Left colon (tissue), 2 donors: Measurements from ENCODE around the gene REPS1. TPM values are rescaled to one million over a fixed set of nuclear protein-coding genes. Genes with fewer than 3 reads are reported as not detected.

ENCODE experiments used
- ATAC-seq: fragments of 200-7000 bp; cut with Tn5 transposase; one replicate; pipeline ENCODE4 v1.9.1; 2020; ENCODE audit warnings: mild to moderate bottlenecking, moderate library complexity
- DNase-seq, 2 donors: peaks; one replicate each; pipeline ENCODE4 v3.0.0-alpha.2; 2020
- intact Hi-C, 2 donors: fragments of 100-400 bp; cut with DNase I in 1 of 2; cut with micrococcal nuclease in 1 of 2; formaldehyde crosslinking; loops; one replicate each; pipeline versions ENCODE4 v1.11.2 to v1.14.0; 2022; cut with DNase I, micrococcal nuclease
- total RNA-seq, 2 donors: library from RNA; stranded (reverse); fragmentation: NEBNext Ultra II Directional; extraction: Animal tissue kit (Norgen Biotek cat#: 25700); gene quantifications; one replicate each; pipeline ENCODE4 v1.2.1, GENCODE V29; 2021
- donor health status: DM: no; HTN: no; CAD: no.
- donor health status: DM: yes; HTN: yes; CAD: no.

REPS1 gene
- total RNA-seq, 2 donors from 2014 or later: 30.2 to 33.2 TPM

GRCh38 chr6:138978229-138978628 is 9.8 kb downstream of the REPS1 start:
- DNase-seq: no peak
- no peak for ATAC-seq
- intact Hi-C loops: no loop called here

DNA sequence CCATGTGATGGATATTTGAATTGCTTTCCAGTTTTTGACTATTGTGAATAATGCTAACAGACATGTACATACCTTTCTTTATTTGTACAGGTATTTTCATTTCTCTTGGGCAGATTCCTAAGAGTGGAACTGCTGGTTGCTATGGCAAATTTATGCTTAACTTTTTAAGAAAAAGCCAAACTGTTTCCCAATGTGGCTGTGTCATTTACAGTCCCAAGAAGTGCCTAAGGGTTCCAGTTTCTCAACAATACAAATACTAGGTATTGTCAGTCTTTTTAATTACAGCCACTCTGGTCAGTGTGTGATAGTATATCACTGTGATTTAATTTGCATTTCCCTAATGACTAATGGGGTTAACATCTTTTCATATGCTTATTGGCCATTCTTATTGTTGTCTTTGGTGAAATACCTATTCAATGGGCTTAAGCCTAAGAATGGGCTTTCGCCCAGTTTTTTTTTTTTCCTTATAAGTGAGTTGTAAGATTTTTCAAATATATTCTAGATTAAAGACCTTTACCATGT is 10.3 kb downstream of the REPS1 start:
- intact Hi-C loops: no loop called here
- no peak for ATAC-seq
- no peak for DNase-seq

DNA sequence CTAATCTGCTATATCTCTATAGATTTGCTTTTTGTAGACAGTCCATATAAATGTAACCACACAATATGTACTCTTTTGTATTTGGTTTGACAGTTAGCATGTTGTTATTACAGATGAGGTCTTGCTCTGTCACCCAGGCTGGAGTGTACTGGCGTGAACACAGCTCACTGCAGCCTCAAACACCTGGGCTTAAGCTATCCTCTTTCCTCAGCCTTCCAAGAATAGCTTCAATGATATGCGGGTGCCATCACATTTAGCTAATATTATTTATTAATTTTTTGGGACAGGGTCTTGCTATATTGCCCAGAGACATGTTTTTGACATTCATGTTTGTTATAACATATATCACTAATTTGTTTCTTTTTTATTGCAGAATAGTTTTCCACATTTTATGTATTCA is 10.8 kb downstream of the REPS1 start:
- ATAC-seq: no peak
- intact Hi-C loops: no loop called here
- no peak for DNase-seq

GRCh38 chr6:138975815-138976214 is 12.2 kb downstream of the REPS1 start:
- DNase-seq (no peak), ATAC-seq (no peak)
- intact Hi-C loops: no loop called here

DNA sequence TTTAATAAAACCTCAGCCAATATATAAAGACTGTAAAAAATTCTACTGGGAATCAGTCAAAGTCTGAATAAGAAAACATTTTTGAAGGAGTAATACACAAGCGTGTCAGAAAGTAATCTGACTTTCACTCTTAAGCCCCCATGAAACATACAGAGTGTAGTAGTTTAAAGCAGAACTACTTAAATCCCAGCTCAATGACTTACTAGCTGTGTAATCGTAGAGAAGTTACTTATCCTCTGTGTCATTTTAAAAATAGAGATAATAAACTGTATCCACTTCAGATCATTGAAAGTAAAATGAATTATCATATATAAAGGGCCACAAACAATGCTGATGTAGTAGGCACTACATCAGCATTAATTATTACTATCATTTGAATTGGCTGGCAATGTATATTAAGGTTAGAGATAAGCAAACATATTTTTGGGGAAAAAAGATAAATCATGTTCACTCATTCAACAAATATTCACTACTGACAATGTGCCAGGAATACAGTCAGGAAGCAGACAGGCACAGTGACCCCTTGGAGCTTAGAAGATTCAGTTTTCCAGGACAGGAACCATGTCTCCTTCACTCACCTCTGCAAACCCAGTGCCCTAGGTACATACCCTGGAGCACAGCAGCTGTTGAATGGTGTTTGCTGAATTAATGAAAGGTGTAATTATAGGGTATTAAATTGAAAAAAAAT is 14.4 kb downstream of the REPS1 start:
- intact Hi-C loops: no loop called here
- no peak for DNase-seq
- ATAC-seq: no peak

DNA sequence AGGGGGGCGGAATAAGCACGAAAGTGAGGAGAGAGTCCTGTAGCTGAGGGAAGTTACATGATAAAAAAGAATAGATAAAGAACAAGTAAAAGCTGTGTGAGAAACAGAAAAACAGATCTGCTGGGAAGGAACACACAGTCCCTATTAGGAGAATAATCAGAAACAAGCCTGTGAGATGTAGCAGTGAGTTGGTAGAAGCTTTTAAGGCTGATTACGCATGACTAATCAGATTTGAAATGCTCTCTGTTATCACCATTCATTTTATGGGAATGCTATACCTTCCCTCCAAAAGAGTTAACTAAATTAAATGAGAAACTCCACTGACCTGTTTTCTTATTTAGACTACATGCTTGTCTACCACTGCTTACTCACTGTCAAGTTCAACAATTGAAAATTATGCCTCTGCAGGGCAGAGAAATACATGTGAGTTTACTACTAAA is 15.8 kb downstream of the REPS1 start:
- intact Hi-C loops: no loop called here
- ATAC-seq (no peak), DNase-seq (no peak)

- DNase-seq: no peak
Observed at GRCh38 chr6:138971601-138972000, 16.5 kb downstream of the REPS1 start.

GRCh38 chr6:138970856-138971425 is 17.1 kb downstream of the REPS1 start:
- no peak for DNase-seq
- intact Hi-C loops: no loop called here
- ATAC-seq: peak; percentile 29

More at GRCh38 chr6:138971601-138972000, 16.5 kb downstream of the REPS1 start:
- no peak for ATAC-seq
- intact Hi-C loops: no loop called here

DNA sequence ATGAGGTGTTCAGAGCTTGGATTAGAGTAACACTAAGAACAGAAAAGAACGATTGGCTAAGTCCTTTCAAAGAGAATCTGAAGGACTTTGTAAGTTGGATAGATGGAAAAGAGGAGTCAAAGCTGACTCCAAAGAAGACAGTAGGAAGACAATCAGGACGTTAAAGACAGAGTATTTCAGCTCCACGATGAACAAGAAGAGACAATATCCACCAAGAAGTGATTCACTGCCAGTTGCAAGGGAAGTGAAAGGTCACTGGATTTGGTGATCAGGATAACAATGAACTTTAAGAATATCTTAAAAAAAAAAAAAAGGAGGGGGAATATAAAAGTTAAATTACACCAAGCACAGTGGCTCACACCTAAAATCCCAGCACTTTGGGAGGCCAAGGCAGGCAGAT is 17.9 kb downstream of the REPS1 start:
- intact Hi-C loops: no loop called here
- DNase-seq (no peak), ATAC-seq (no peak)

GRCh38 chr6:138966870-138967269 is 21.2 kb downstream of the REPS1 start:
- DNase-seq (no peak), ATAC-seq (no peak)
- intact Hi-C loops: no loop called here

GRCh38 chr6:138965971-138966370 is 22.1 kb downstream of the REPS1 start:
- intact Hi-C loops: no loop called here
- no peak for DNase-seq
- ATAC-seq: no peak

DNA sequence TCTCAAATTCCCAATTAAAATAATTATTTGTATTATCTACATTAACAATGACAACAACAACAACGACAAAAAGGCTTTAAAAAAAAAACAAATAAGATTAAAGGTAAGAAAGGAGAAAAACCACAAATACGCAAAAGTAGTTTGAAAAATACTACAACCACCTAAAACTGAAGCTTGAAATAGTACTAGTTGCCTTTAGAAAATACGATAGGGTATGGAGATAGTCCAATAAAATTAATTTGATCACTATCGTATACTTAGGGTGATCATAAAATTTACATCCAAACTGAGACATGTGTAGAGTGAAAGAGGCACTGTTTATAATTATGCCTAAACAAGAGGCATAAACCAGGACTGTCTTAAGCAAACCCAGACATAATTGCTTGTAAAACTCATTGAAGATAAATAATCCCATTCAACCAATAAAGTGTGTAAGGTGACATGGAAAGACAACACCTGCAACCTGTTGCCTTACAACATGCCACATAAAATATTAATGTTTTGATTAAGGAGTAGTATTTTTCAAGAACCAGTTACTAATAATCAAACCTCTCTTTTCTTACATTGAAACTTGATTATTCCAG is 22.7 kb downstream of the REPS1 start:
- no peak for DNase-seq
- peak; percentile 25 for ATAC-seq
- intact Hi-C loops: no loop called here

DNA sequence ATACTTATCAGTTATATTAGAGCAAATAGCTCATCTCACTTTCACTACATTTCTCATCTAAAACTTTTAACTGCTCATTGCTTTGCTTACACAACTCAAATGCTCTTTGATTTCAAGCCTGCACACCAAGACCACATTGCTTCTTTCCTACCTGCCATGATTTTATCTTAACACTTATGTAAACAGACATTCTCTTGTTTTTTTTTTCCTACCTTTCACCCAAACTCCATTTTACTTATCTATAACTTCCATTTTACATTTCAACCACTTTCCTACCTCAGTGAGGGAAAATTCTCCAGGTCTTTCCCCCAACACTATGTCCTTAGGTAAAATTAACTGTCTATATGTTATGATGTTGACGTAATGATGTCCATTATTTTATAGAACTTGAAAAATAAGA is 24.0 kb downstream of the REPS1 start:
- ATAC-seq: no peak
- no peak for DNase-seq
- intact Hi-C loops: no loop called here

- ATAC-seq (no peak), DNase-seq (no peak)
- intact Hi-C loops: no loop called here
Observed at GRCh38 chr6:138963531-138963930, 24.5 kb downstream of the REPS1 start.

GRCh38 chr6:138963119-138963518 is 24.9 kb downstream of the REPS1 start:
- DNase-seq (no peak), ATAC-seq (no peak)
- intact Hi-C loops: no loop called here

GRCh38 chr6:138959521-138959920 is 28.5 kb downstream of the REPS1 start:
- no peak for ATAC-seq
- no peak for DNase-seq
- intact Hi-C loops: no loop called here

- ATAC-seq (no peak), DNase-seq (no peak)
- intact Hi-C loops: no loop called here
Observed at GRCh38 chr6:138958595-138958994, 29.5 kb downstream of the REPS1 start.

DNA sequence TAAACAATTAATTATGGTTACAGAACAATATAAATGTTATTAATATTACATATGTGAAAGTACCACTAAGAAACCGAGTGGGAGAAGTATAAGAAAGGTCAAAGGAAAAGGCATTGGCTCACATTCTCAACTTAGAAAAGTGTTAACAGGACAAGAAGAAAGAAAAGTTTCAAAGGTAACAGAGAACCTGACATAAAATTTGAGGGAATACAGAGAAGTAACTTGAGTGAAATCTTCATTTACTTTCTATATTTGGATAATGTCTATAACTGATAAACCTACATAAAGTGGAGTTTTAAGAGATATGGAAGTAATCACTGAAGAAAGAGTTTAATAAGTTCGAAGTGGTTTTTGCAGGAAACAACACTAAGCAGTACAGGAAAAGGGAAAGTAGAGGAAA is 30.1 kb downstream of the REPS1 start:
- intact Hi-C loops: no loop called here
- DNase-seq (no peak), ATAC-seq (no peak)

DNA sequence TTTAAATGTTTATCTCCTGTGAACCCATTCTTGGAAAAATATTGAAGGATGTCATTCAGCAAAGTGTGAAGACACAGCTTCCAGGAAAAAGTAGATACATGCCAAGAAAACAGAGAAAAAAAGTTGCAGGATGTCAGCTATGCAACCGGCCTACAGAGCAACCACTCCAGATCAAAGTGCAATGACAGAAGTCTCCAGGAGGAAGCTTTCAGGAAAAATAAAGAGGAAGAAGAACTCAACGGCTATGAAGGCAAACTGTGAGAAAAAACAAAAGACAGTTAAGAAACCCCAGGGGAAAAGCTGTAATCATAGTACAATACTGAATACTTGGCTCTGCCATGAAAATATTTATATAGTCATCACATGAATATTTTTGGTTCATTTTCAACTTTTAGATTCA is 30.6 kb downstream of the REPS1 start:
- intact Hi-C loops: no loop called here
- no peak for DNase-seq
- peak; percentile 95 for ATAC-seq

DNA sequence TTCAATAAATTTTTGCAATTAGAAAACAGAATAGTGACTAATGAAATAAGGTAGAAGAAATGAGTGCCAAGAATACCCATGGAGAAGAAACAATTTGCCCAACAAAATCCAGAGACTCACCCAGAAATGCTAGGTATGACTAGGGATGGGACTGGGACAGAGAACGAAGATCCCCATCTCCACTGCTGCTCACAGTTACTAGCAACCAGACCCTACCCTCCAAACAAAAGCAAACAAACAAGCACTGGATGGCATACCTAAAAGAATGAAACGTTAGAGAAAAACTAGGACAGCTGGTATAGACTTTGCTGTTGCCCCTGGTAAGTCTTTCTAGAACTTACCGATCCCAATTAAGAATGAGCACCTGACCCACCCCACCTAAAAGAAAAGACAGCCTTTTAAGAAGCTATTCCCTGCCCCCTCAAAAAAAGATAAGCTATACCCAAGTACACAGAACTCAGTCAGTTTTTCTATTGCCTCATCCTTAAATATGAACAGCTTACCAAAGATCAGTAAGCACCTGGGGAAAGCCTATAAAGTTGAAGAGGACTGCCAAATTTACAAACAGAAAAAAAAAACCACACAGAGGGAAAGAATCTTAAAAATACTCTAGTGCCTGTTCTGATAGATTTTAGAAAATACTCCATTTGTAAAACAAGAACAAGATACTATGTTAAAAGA is 31.7 kb downstream of the REPS1 start:
- DNase-seq (no peak), ATAC-seq (peak; percentile 40)
- intact Hi-C loops: no loop called here
